ENCODE data around the gene HSD3B1.

DNA sequence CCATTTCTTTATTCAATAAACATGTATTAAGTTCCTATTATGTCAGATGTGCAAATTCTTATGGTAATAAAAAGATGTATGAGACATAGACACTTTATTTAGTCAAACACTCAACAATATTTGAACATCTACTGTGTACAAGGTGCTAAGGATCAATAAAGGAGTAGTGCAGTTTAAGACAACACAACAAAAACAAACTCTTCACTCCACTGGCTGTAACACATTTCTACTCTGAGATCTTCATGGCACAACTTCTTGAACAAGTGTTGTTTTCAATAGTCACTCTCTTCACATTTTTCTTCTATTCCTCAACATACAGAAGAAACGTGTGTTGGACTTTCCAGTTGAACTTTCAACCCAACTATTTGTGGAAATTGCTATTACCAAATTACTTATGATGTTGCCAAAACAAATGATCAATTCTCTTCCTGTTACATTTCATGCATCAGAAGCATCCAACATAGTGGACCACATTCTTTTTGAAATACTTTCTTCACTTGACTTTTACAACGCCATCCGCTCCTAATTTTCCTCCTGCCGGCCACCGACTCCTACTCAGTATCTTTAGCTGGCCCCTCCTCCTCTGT lies 25.4 kb downstream of the HSD3B1 start:
- TF ChIP-seq, protein P1, sequence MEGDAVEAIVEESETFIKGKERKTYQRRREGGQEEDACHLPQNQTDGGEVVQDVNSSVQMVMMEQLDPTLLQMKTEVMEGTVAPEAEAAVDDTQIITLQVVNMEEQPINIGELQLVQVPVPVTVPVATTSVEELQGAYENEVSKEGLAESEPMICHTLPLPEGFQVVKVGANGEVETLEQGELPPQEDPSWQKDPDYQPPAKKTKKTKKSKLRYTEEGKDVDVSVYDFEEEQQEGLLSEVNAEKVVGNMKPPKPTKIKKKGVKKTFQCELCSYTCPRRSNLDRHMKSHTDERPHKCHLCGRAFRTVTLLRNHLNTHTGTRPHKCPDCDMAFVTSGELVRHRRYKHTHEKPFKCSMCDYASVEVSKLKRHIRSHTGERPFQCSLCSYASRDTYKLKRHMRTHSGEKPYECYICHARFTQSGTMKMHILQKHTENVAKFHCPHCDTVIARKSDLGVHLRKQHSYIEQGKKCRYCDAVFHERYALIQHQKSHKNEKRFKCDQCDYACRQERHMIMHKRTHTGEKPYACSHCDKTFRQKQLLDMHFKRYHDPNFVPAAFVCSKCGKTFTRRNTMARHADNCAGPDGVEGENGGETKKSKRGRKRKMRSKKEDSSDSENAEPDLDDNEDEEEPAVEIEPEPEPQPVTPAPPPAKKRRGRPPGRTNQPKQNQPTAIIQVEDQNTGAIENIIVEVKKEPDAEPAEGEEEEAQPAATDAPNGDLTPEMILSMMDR (IDR thresholded peaks at IDR 0.05) = no peak
- TF ChIP-seq FOXJ3 (CRISPR knock-in tag; IDR thresholded peaks at IDR 0.05) (no peak), POLR2AphosphoS5 (IDR thresholded peaks at IDR 0.05; ENCODE audit: low read depth, low read length) (no peak), YY1 (IDR thresholded peaks at IDR 0.05; ENCODE audit: low read depth) (no peak), SIN3A (IDR thresholded peaks at IDR 0.05; ENCODE audit: borderline replicate concordance, low read depth, low read length) (no peak), RAD21 (IDR thresholded peaks at IDR 0.05; ENCODE audit: low read length) (no peak), SMC3 (IDR thresholded peaks at IDR 0.05; ENCODE audit: low read depth, low read length) (no peak), EZH2phosphoT487 (IDR thresholded peaks at IDR 0.05; ENCODE audit: borderline replicate concordance, low read depth) (no peak), JUND (IDR thresholded peaks at IDR 0.05) (no peak), CHD2 (IDR thresholded peaks at IDR 0.05; ENCODE audit: low read length, partially characterized antibody) (no peak), EP300 (IDR thresholded peaks at IDR 0.05; ENCODE audit: borderline replicate concordance in 1 of 2, low read depth in 1 of 2, low read length in 1 of 2) (no peak), GABPA (IDR thresholded peaks at IDR 0.05; ENCODE audit: low read depth) (no peak), TEAD4 (IDR thresholded peaks at IDR 0.05; ENCODE audit: borderline replicate concordance, insufficient read depth) (no peak)
